ENCODE results near the gene RHEB.

DNA sequence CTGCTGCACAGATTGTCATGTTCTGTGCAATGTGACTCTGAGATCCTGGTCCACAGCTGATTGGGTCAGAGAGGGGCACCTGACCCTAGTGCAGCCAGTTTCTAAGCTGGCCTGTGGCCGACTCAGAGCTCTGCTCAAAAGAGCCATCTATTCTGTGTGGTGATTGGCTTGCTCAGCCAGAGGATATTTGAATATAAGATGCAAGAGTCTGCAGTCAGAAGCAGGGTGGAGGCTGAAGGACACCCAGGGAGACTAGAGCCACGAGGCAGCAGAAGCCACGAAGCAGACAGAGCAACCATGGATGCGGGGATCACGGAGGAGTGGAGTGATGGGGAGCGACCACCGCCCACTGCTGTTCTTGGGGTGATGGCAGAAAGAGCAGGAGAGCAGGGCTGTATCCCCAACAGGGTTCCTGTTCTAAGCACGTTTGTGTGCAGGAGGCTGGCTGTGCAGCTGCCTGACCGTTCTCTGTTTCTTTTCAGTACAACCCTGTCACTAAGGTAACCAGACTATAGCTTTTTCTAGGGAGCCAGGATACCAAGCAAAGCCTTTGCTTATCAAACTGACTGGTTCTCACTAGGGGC, 19.5 kb upstream of the RHEB start:
- TF ChIP-seq, protein P1, sequence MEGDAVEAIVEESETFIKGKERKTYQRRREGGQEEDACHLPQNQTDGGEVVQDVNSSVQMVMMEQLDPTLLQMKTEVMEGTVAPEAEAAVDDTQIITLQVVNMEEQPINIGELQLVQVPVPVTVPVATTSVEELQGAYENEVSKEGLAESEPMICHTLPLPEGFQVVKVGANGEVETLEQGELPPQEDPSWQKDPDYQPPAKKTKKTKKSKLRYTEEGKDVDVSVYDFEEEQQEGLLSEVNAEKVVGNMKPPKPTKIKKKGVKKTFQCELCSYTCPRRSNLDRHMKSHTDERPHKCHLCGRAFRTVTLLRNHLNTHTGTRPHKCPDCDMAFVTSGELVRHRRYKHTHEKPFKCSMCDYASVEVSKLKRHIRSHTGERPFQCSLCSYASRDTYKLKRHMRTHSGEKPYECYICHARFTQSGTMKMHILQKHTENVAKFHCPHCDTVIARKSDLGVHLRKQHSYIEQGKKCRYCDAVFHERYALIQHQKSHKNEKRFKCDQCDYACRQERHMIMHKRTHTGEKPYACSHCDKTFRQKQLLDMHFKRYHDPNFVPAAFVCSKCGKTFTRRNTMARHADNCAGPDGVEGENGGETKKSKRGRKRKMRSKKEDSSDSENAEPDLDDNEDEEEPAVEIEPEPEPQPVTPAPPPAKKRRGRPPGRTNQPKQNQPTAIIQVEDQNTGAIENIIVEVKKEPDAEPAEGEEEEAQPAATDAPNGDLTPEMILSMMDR (IDR thresholded peaks at IDR 0.05) = no peak
- no peak for TF ChIP-seq EZH2 (IDR thresholded peaks at IDR 0.05)
- no peak for TF ChIP-seq EZH2phosphoT487 (IDR thresholded peaks at IDR 0.05)
